Mammary epithelial cell (primary cell): ENCODE results near the gene LCN15.

Source experiments
- CTCF ChIP-seq, 2 donors: IDR thresholded peaks in 1 of 2; conservative IDR thresholded peaks in 1 of 2; 2 replicates each; pipeline ENCODE4 v1.5.1; 2011 to 2012; ENCODE audit warnings: inconsistent platforms in 2 of 2, low read length in 2 of 2, mild to moderate bottlenecking in 2 of 2, control low read depth in 1 of 2, low read depth in 1 of 2; ENCODE audit not compliant: insufficient read depth in 1 of 2; ENCODE audit errors: extremely low read depth in 1 of 2
- EZH2 ChIP-seq: IDR thresholded peaks from 2 replicates; pipeline ENCODE4 v1.6.1; 2012; ENCODE audit warnings: low read length, inconsistent platforms, borderline replicate concordance

- TF ChIP-seq CTCF (conservative IDR thresholded peaks at IDR 0.05 in 1 of 2, IDR thresholded peaks at IDR 0.05 in 1 of 2; ENCODE audit: extremely low read depth in 1 of 2, insufficient read depth in 1 of 2, low read depth in 1 of 2, low read length in 2 of 2) (no peak), EZH2 (no peak)
These were observed 38.0 kb upstream of the LCN15 start for GRCh38 chr9:136802321-136802720.
